ENCODE results near the gene WFIKKN1. TPM values are rescaled to one million over a fixed set of nuclear protein-coding genes. Genes with fewer than 3 reads are reported as not detected.

Gene WFIKKN1
- total RNA-seq, 4 donors from 2014 or later, result 2.5 to 6.2 (median 3.8) TPM

DNA sequence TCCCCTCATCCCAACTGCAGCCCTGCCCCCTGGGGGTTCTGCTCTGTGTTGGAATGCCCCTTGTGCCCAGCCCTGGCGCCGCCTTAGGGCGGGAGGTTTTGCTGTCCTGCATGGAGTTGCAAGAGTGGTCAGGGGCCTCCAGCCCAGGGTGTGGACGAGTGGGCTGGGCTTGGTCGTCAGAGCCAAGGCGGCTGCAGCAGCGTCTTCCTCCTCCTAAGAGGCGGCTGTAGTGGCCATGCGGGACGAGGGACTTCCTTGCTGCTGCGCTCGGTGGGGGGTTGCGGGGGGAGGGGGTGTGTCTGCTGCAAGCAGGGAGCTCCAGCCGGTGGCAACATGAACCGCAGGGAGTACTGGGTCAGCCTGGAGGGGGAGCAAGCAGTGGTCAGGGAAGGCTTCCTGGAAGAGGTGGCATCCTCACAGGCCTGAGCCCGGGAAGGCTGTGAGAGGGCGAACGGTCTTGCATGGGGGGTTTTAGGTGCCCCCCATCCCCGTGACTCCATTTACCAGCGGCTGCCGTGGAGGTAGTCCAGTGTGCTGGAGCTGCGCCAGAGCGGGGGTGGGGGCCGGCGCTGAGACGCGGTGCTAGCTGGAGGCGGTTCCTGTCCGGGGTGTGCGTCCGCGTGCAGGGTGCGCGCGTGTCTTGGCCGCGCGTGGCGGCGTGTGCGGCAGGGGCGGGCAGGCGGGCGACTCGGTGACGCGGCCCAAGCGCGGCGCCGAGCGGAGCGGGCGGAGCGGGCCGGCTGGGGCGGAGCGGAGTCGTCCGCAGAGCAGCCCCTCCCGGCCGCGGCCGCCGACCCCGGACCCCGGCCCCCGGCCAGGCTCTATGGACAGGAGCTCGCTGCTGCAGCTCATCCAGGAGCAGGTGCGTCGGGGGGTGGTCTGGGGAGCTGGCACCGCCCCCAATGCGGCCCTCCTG lies 44.4 kb downstream of the WFIKKN1 start, which contains the start of gene RHBDL1:
Gene RHBDL1 (plus strand): TSS at position 704 of the 916 bp plus-strand sequence. CDS start 120 bp downstream, at position 824.
- H3K27me3 ChIP-seq, result no peaks in the 10 kb centered on the region
- no peak for DNase-seq
- H3K9me3 ChIP-seq, result no peaks in the 10 kb centered on the region
- peak within 1 kb of the TSS in 1 of 4 donors; percentile 57 for H3K27ac ChIP-seq
- H3K36me3 ChIP-seq, result peaks cover 0 to 40% (median 0%) of the 10 kb centered on the region in 3 donors
- TF ChIP-seq POLR2A (IDR thresholded peaks at IDR 0.05), result no peak
- TF ChIP-seq, protein P1, sequence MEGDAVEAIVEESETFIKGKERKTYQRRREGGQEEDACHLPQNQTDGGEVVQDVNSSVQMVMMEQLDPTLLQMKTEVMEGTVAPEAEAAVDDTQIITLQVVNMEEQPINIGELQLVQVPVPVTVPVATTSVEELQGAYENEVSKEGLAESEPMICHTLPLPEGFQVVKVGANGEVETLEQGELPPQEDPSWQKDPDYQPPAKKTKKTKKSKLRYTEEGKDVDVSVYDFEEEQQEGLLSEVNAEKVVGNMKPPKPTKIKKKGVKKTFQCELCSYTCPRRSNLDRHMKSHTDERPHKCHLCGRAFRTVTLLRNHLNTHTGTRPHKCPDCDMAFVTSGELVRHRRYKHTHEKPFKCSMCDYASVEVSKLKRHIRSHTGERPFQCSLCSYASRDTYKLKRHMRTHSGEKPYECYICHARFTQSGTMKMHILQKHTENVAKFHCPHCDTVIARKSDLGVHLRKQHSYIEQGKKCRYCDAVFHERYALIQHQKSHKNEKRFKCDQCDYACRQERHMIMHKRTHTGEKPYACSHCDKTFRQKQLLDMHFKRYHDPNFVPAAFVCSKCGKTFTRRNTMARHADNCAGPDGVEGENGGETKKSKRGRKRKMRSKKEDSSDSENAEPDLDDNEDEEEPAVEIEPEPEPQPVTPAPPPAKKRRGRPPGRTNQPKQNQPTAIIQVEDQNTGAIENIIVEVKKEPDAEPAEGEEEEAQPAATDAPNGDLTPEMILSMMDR (IDR thresholded peaks at IDR 0.05), result no peak
- H3K4me1 ChIP-seq, result peaks cover 12 to 35% (median 24%) of the 10 kb centered on the region in 4 donors
- H3K4me3 ChIP-seq, result peak within 1 kb of the TSS; percentile 15 to 64 (median 36)

DNA sequence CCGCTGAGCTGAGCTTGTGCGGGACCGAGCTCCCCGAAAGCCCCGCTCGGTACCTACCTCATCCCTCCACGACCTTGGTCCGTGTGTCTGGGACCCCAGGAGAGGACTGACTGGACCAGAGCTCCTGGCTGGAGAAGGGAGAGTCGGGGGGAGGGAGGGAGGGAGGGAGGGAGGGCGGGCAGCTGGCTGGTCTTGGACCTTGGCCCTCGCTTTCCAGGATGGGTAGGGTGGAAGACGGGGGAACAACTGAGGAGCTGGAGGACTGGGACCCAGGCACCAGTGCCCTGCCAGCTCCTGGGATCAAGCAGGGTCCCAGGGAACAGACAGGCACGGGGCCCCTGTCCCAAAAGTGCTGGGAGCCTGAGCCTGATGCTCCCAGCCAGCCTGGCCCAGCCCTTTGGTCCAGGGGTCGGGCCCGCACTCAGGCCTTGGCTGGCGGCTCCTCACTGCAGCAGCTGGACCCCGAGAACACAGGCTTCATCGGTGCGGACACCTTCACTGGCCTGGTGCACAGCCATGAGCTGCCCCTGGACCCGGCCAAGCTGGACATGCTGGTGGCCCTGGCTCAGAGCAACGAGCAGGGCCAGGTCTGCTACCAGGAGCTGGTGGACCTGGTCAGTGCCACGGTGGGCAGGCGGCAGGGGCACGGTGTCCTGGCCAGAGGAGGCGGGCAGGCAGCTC lies 45.2 kb downstream of the WFIKKN1 start:
- Histone ChIP-seq H3K27me3 (no peaks in the 10 kb centered on the region), H3K4me3 (peak overlapping the region; percentile 15 to 64 (median 36)), H3K36me3 (peaks cover 0 to 32% (median 0%) of the 10 kb centered on the region in 3 donors), H3K4me1 (peaks cover 13 to 39% (median 26%) of the 10 kb centered on the region in 4 donors), H3K9me3 (no peaks in the 10 kb centered on the region), H3K27ac (peak overlapping the region in 1 of 4 donors; percentile 57)
- DNase-seq, result peak in 1 of 3 donors; percentile 72
- TF ChIP-seq POLR2A (IDR thresholded peaks at IDR 0.05), result no peak
- TF ChIP-seq, protein P1 (IDR thresholded peaks at IDR 0.05), result no peak

DNA sequence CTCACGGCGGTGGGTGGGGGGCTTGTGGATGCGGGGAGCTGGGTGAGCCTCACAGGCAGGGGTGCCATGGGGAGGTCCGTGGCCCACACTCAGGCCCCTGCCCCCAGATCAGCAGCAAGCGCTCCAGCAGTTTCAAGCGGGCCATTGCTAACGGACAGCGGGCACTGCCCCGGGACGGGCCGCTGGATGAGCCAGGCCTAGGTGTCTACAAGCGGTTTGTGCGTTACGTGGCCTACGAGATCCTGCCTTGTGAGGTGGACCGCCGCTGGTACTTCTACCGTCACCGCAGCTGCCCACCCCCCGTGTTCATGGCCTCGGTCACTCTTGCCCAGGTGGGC lies 45.7 kb downstream of the WFIKKN1 start:
- Histone ChIP-seq H3K27ac (peak overlapping the region in 1 of 4 donors; percentile 57), H3K4me1 (peaks cover 13 to 44% (median 31%) of the 10 kb centered on the region in 4 donors), H3K9me3 (no peaks in the 10 kb centered on the region), H3K4me3 (peak overlapping the region in 2 of 4 donors; percentile 50 to 64), H3K36me3 (peaks cover 0 to 30% (median 0%) of the 10 kb centered on the region in 3 donors), H3K27me3 (no peaks in the 10 kb centered on the region)
- DNase-seq, result no peak
- TF ChIP-seq POLR2A (IDR thresholded peaks at IDR 0.05), result no peak
- TF ChIP-seq, protein P1 (IDR thresholded peaks at IDR 0.05), result no peak

DNA sequence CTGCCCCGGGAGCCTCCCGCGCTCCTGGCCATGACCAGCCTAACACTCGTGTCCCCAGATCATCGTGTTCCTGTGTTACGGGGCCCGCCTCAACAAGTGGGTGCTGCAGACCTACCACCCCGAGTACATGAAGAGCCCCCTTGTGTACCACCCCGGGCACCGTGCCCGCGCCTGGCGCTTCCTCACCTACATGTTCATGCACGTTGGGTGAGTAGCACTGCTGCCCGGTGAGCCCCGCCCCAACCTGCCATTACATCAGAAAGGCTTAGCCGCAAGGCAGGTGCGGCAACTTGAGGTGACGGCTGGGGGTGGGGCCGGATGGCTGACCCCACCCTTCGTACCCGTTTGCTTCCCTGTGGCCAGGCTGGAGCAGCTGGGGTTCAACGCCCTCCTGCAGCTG lies 46.1 kb downstream of the WFIKKN1 start:
- Histone ChIP-seq H3K4me3 (peak overlapping the region in 2 of 4 donors; percentile 4 to 50), H3K27ac (peak overlapping the region in 3 of 4 donors; percentile 40 to 93 (median 57)), H3K36me3 (peaks cover 0 to 30% (median 0%) of the 10 kb centered on the region in 3 donors), H3K27me3 (no peaks in the 10 kb centered on the region), H3K4me1 (peaks cover 13 to 47% (median 34%) of the 10 kb centered on the region in 4 donors), H3K9me3 (no peaks in the 10 kb centered on the region)
- peak; percentile 65 to 94 (median 94) for DNase-seq
- TF ChIP-seq, protein P1 (IDR thresholded peaks at IDR 0.05), result no peak
- TF ChIP-seq POLR2A (IDR thresholded peaks at IDR 0.05), result peak in 1 of 2 donors; percentile 59
